Gastroesophageal sphincter (tissue), 3 donors: ENCODE measurements around the gene EMCN.

Experiments
- CTCF ChIP-seq, 4 experiments: fragments of 200-600 bp in 2 of 4; fragments of 450-650 bp in 2 of 4; sonication (generic) in 1 of 4; IDR thresholded peaks; one replicate each; pipeline ENCODE4 v1.5.1; 2017 to 2019; ENCODE audit warnings: antibody characterized with exemption in 4 of 4, mild to moderate bottlenecking in 2 of 4, moderate library complexity in 2 of 4
- EP300 ChIP-seq: sonication (generic); formaldehyde crosslinking; IDR thresholded peaks from one replicate; pipeline ENCODE4 v1.6.1; 2017; ENCODE audit warnings: antibody characterized with exemption, mild to moderate bottlenecking
- POLR2A ChIP-seq, 2 donors: fragments of 450-650 bp; IDR thresholded peaks; one replicate each; pipeline ENCODE4 v1.6.1; 2017; ENCODE audit warnings: antibody characterized with exemption in 2 of 2, mild to moderate bottlenecking in 2 of 2, moderate library complexity in 1 of 2

- no peak for TF ChIP-seq CTCF (IDR thresholded peaks at IDR 0.05)
- no peak for TF ChIP-seq POLR2A (IDR thresholded peaks at IDR 0.05)
- TF ChIP-seq EP300, result no peak
Measured at GRCh38 chr4:100483796-100484195, 34.0 kb downstream of the EMCN start.
